HG03571 (cell line): ENCODE measurements around the gene BABAM2.
"Not testable (repeated sequence)": the region's sequence is repeated elsewhere in the genome, so short reads cannot be mapped to it uniquely, and the experiment has no call there.

Source experiments
- ATAC-seq: cut with Tn5 transposase; IDR thresholded peaks from one replicate; pipeline ENCODE4 v1.9.1; 2021; ENCODE audit not compliant: unreplicated experiment

BABAM2 gene

GRCh38 chr2:27968957-27969356 is 78.4 kb downstream of the BABAM2 start:
- not testable (repeated sequence) for ATAC-seq

- no peak for ATAC-seq
These were observed 81.8 kb downstream of the BABAM2 start for GRCh38 chr2:27972311-27972710.

GRCh38 chr2:27973592-27973991 is 83.1 kb downstream of the BABAM2 start:
- no peak for ATAC-seq

- no peak for ATAC-seq
These were observed 85.8 kb downstream of the BABAM2 start for GRCh38 chr2:27976308-27976707.

- no peak for ATAC-seq
These were observed 87.3 kb downstream of the BABAM2 start for GRCh38 chr2:27977731-27978312.

- not testable (repeated sequence) for ATAC-seq
These were observed 88.2 kb downstream of the BABAM2 start for GRCh38 chr2:27978761-27979160.

GRCh38 chr2:27980242-27980641 is 89.7 kb downstream of the BABAM2 start:
- no peak for ATAC-seq

- no peak for ATAC-seq
These were observed 93.6 kb downstream of the BABAM2 start for GRCh38 chr2:27984153-27984552.

GRCh38 chr2:27988306-27988705 is 97.8 kb downstream of the BABAM2 start:
- ATAC-seq, result no peak

- no peak for ATAC-seq
These were observed 98.2 kb downstream of the BABAM2 start for GRCh38 chr2:27988718-27989117.

GRCh38 chr2:27989149-27989548 is 98.6 kb downstream of the BABAM2 start:
- no peak for ATAC-seq

- ATAC-seq, result no peak
These were observed 99.6 kb downstream of the BABAM2 start for GRCh38 chr2:27990030-27990590.

- no peak for ATAC-seq
These were observed 100.6 kb downstream of the BABAM2 start for GRCh38 chr2:27991146-27991545.

- ATAC-seq, result no peak
These were observed 102.4 kb downstream of the BABAM2 start for GRCh38 chr2:27992787-27993401.

- no peak for ATAC-seq
These were observed 102.9 kb downstream of the BABAM2 start for GRCh38 chr2:27993402-27993787.

- no peak for ATAC-seq
These were observed 103.6 kb downstream of the BABAM2 start for GRCh38 chr2:27993950-27994728.

- ATAC-seq, result no peak
These were observed 105.8 kb downstream of the BABAM2 start for GRCh38 chr2:27996156-27996922.

GRCh38 chr2:28000287-28000686 is 109.8 kb downstream of the BABAM2 start:
- ATAC-seq, result no peak

GRCh38 chr2:28002181-28002580 is 111.7 kb downstream of the BABAM2 start:
- no peak for ATAC-seq

GRCh38 chr2:28004086-28004485 is 113.6 kb downstream of the BABAM2 start:
- no peak for ATAC-seq

GRCh38 chr2:28009732-28010131 is 119.2 kb downstream of the BABAM2 start:
- ATAC-seq, result no peak
